CD1c-positive myeloid dendritic cell (primary cell): ENCODE measurements around the gene GLIS2.
"Not testable (repeated sequence)": the region's sequence is repeated elsewhere in the genome, so short reads cannot be mapped to it uniquely, and the experiment has no call there.

ENCODE experiments used
- DNase-seq: peaks from one replicate; pipeline ENCODE4 v3.0.0-alpha.2; 2016; ENCODE audit errors: extremely low spot score

GLIS2 gene

DNA sequence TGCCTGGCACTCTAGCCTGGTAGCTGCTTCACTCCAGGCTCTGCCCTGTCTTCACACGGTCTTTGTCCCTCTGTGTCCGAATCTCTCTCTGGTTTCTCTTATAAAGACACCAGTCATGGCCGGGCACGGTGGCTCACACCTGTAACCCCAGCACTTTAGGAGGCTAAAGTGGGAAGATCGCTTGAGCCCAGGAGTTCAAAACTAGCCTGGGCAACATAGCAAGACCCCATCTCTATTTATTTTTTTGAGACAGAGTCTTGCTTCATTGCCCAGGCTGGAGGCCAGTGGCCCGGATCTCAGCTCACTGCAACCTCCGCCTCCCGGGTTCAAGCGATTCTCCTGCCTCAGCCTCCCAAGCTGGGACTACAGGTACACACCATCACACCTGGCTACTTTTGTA, 17.8 kb downstream of the GLIS2 start:
- DNase-seq: not testable (repeated sequence)

DNA sequence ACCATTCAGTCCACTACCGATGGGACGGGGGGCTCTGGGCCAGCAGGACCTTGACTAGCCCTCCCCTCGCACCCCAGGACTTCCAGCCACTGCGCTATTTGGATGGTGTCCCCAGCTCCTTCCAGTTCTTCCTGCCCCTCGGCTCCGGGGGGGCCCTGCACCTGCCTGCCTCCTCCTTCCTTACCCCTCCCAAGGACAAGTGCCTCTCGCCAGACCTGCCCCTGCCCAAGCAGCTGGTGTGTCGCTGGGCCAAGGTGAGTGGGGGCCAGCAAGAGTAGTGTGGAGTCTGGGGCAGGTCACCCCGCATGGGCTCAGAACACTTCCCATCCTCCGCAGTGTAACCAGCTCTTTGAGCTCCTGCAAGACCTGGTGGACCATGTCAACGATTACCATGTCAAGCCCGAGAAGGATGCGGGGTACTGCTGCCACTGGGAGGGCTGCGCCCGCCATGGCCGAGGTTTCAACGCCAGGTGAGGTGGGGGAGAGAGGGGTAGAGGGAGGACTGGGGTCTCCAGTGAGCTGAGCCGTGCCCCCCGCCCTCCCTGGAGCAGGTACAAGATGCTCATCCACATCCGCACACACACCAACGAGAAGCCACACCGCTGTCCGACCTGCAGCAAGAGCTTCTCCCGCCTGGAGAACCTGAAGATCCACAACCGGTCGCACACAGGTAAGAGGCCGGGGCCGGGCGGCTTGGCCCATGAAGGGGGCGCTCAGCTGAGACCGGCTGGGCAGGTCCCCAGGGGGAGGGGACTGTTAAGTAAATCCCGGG, 19.0 kb downstream of the GLIS2 start:
- no peak for DNase-seq

GRCh38 chr16:4336701-4337539, 21.1 kb downstream of the GLIS2 start:
- no peak for DNase-seq

- no peak for DNase-seq
Measured at GRCh38 chr16:4337540-4338088, 21.7 kb downstream of the GLIS2 start.

GRCh38 chr16:4338125-4338582, 22.3 kb downstream of the GLIS2 start:
- DNase-seq: no peak

- DNase-seq: no peak
Measured at GRCh38 chr16:4338712-4339299, 22.9 kb downstream of the GLIS2 start.

DNA sequence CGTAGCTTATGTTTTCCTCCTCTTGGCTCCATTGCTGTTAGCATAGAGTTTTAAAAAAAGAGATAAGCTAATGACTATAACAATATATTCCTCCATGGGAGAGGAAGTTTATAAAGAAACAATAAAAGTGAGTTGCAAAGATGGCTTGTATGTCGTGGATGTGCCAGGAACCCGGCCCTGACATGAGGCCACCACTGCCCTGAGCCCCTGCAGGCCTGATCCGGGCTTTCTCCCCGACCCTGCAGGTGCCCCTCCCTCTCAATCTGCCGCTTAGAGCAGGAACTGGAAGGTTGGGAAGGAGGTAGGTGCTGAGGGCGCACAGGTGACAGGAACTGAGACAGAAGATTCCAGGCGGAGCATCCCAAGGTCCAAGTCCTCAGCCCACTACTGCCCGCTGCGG, 23.6 kb downstream of the GLIS2 start:
- no peak for DNase-seq

- DNase-seq: no peak
Measured at GRCh38 chr16:4339909-4340308, 24.0 kb downstream of the GLIS2 start.

DNA sequence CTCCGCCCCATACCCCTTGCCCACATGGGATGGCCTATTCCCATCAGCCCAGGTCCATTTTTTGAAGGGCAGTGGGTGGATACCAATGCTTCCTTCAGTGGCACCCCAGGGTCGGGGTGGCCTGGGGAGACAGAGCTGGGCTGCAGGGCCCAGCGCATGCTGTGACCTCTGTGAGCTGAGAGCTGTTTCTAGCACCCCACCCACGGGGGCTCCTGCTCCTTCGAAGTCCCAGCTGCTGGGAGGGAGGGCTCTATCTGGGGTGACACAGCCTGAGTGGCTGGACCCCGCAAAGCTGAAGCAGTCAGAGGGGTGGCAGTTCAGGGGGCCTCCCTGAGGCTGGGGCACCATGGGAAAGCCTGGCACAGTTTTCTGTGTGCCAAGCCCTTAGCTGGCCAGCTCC, 24.6 kb downstream of the GLIS2 start:
- no peak for DNase-seq

- no peak for DNase-seq
Measured at GRCh38 chr16:4341250-4341649, 25.4 kb downstream of the GLIS2 start.

DNA sequence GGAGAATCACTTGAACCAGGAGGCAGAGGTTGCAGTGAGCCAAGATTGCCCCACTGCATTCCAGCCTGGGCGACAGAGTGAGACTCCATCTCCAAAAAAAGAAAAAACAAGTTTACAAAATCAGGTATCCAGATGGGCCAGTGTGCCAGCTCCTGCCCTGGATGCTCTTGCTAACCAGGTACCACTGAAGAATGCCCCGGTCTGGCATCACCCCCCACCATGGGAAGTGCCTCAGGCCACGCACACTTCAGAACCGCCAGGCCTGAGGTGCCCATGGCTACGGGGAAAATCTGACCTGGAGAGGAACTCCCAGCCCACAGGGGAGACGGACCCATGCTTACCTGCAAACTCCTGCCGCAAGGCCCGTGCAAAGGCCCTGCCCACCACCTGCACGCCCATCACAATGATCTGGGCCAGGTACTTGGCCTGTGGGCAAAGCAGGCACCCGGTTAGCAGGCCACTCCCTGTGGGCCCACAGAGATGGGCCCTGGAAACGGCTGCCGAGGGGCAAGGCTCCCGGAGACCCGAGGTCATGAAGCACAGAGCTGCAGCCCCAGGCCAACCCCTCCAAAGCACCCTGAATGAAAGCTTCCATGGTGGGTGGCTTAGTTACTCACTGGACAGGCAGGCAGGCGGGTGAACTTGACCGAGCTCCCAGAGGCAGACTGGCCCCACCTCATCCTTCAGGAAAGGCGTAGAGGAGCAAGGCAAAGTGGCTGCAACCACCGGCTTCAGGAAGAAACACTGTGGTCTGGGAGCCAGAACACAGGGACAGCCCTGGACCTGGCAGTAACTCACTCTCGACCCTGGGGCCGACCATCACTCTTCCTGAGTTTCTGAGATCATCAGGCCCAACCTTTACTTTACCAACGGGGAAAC, 27.2 kb downstream of the GLIS2 start:
- DNase-seq: no peak

GRCh38 chr16:4344300-4344982, 28.6 kb downstream of the GLIS2 start:
- DNase-seq: not testable (repeated sequence)

GRCh38 chr16:4344983-4345835, 29.3 kb downstream of the GLIS2 start:
- DNase-seq: no peak

GRCh38 chr16:4345836-4346781, 30.2 kb downstream of the GLIS2 start:
- DNase-seq: peak; percentile 27

GRCh38 chr16:4347010-4347409, 31.1 kb downstream of the GLIS2 start:
- peak; percentile 59 for DNase-seq

DNA sequence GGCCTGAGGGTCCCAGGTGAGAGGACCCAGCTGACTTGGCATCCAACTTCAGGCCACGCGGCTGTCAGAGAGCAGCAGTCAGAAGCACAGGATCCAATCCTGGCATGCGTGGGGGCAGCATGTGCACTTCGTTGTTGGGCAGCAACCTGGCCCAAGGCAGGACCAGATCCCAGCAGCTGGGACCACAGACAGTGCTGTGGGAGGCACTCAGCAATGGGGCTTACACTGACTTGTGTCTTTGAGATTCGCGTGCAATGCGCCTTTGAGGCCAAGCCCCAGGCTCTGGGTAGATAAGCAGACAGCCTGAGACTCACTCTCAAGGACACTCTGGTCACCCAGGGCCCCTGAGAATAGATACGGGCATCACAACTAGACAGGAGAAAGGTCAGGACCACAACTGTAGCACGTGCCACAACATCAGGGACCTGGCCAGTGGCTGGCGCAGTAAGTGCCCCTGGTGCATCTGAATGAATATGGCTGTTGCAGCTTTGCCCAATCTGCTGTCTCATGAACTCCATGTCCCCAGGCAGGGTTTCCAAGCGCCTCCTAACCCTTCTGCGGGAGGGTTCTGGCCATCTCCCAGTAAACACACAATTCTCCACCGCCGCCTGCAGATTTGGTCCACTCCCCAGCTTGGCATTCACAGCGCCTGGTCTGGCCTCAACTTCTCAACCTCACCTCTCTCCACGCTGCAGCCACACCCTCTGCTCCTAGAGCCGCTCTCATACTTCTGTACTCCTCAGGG, 32.1 kb downstream of the GLIS2 start:
- no peak for DNase-seq

DNA sequence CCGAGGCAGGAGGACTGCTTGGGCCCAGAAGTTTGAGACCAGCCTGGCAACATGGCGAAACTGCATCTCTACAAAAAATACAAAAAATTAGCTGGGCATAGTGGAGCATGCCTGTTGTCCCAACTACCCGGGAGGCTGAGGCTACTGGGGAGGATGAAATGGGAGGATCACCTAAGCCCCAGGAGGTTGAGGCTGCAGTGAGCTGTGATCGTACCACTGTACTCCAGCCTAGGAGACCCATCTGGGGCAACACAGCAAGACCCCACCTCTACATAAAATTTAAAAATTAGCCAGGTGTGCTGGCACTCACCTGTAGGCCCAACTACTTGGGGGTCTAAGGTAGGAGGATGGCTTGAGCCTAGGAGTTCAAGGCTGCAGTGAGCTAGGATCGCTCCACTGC, 33.5 kb downstream of the GLIS2 start:
- DNase-seq: no peak

GRCh38 chr16:4350365-4350786, 34.5 kb downstream of the GLIS2 start:
- no peak for DNase-seq
